ENCODE data around the gene SIPA1.
A peak's percentile ranks its signal among the peaks of the same experiment; 100 is the strongest.

Gene SIPA1

GRCh38 chr11:65613091-65613928, 24.6 kb upstream of the SIPA1 start:
- TF ChIP-seq POLR2A (IDR thresholded peaks at IDR 0.05; ENCODE audit: low read depth, low read length), result no peak
- DNase-seq (ENCODE audit: insufficient read length, low spot score), result no peak
- FAIRE-seq, result no peak

GRCh38 chr11:65615229-65615949, 22.5 kb upstream of the SIPA1 start, which contains the start of gene PCNX3:
Gene PCNX3 (plus strand): TSS chr11:65615776. CDS start chr11:65616312, 536 bp downstream.
- peak; percentile 100 for DNase-seq (ENCODE audit: insufficient read length, low spot score)
- peak; percentile 70 for FAIRE-seq
- peak; percentile 56; the same call in 1 of the 2 replicates for TF ChIP-seq POLR2A (IDR thresholded peaks at IDR 0.05; ENCODE audit: low read depth, low read length)

- peak; percentile 65 for DNase-seq (ENCODE audit: insufficient read length, low spot score)
- no peak for FAIRE-seq
- no peak for TF ChIP-seq POLR2A (IDR thresholded peaks at IDR 0.05; ENCODE audit: low read depth, low read length)
Observed at GRCh38 chr11:65615950-65616574, 21.8 kb upstream of the SIPA1 start.

GRCh38 chr11:65616575-65617001, 21.3 kb upstream of the SIPA1 start:
- no peak for DNase-seq (ENCODE audit: insufficient read length, low spot score)
- no peak for TF ChIP-seq POLR2A (IDR thresholded peaks at IDR 0.05; ENCODE audit: low read depth, low read length)
- FAIRE-seq, result no peak

GRCh38 chr11:65617136-65617850, 20.6 kb upstream of the SIPA1 start:
- TF ChIP-seq POLR2A (IDR thresholded peaks at IDR 0.05; ENCODE audit: low read depth, low read length), result no peak
- FAIRE-seq (no peak), DNase-seq (ENCODE audit: insufficient read length, low spot score) (no peak)

GRCh38 chr11:65617990-65618751, 19.7 kb upstream of the SIPA1 start:
- FAIRE-seq (no peak), DNase-seq (ENCODE audit: insufficient read length, low spot score) (no peak)
- TF ChIP-seq POLR2A (IDR thresholded peaks at IDR 0.05; ENCODE audit: low read depth, low read length), result no peak; the same call in 1 of the 2 replicates

- no peak for FAIRE-seq
- no peak for TF ChIP-seq POLR2A (IDR thresholded peaks at IDR 0.05; ENCODE audit: low read depth, low read length)
- no peak for DNase-seq (ENCODE audit: insufficient read length, low spot score)
Observed at GRCh38 chr11:65618763-65619162, 19.1 kb upstream of the SIPA1 start.

- TF ChIP-seq POLR2A (IDR thresholded peaks at IDR 0.05; ENCODE audit: low read depth, low read length), result no peak
- DNase-seq (ENCODE audit: insufficient read length, low spot score), result no peak
- no peak for FAIRE-seq
Observed at GRCh38 chr11:65619281-65619928, 18.5 kb upstream of the SIPA1 start.

- TF ChIP-seq POLR2A (IDR thresholded peaks at IDR 0.05; ENCODE audit: low read depth, low read length), result no peak
- DNase-seq (ENCODE audit: insufficient read length, low spot score) (no peak), FAIRE-seq (no peak)
Observed at GRCh38 chr11:65620666-65621065, 17.2 kb upstream of the SIPA1 start.

GRCh38 chr11:65621460-65621859, 16.4 kb upstream of the SIPA1 start:
- no peak for FAIRE-seq
- no peak for TF ChIP-seq POLR2A (IDR thresholded peaks at IDR 0.05; ENCODE audit: low read depth, low read length)
- no peak for DNase-seq (ENCODE audit: insufficient read length, low spot score)

- DNase-seq (ENCODE audit: insufficient read length, low spot score) (no peak), FAIRE-seq (no peak)
- TF ChIP-seq POLR2A (IDR thresholded peaks at IDR 0.05; ENCODE audit: low read depth, low read length), result no peak
Observed at GRCh38 chr11:65622011-65622410, 15.9 kb upstream of the SIPA1 start.

GRCh38 chr11:65623177-65623576, 14.7 kb upstream of the SIPA1 start:
- FAIRE-seq, result no peak
- TF ChIP-seq POLR2A (IDR thresholded peaks at IDR 0.05; ENCODE audit: low read depth, low read length), result no peak
- DNase-seq (ENCODE audit: insufficient read length, low spot score), result no peak

Measured in H54 (cell line).